CD4-positive, alpha-beta T cell (primary cell): ENCODE measurements around the gene NOPCHAP1. TPM values are rescaled to one million over a fixed set of nuclear protein-coding genes. Genes with fewer than 3 reads are reported as not detected.

ENCODE experiments used
- ATAC-seq: fragments of 200-7000 bp; cut with Tn5 transposase; one replicate; pipeline ENCODE4 v1.10.0; 2022; ENCODE audit warnings: mild to moderate bottlenecking; ENCODE audit not compliant: poor library complexity
- CTCF ChIA-PET: fragments of 350-600 bp; sonication (Branson Sonifier 250); formaldehyde crosslinking; loops from one replicate; lab custom pipeline; 2021; ENCODE audit warnings: antibody characterized with exemption, inconsistent platforms; lab: Charles Lee
- POLR2A ChIA-PET: fragments of 350-600 bp; sonication (Branson Sonifier 250); formaldehyde crosslinking; loops from one replicate; lab custom pipeline; 2021; ENCODE audit warnings: antibody characterized with exemption, inconsistent platforms; lab: Charles Lee
- DNase-seq, 14 experiments: peaks; one replicate each; pipeline ENCODE4 v3.0.0-alpha.2; 2013 to 2020; ENCODE audit warnings: mixed read lengths in 2 of 14
- H3K27ac ChIP-seq, 2 donors: one replicate each; pipeline versions ENCODE4 v1.5.1 to v1.7.0; 2013; ENCODE audit warnings: low read length in 2 of 2, low read depth in 1 of 2, mild to moderate bottlenecking in 1 of 2
- H3K27me3 ChIP-seq, 2 experiments: 1 replicate in 1 of 2; 2 replicates in 1 of 2; pipeline versions ENCODE4 v1.6.1 to v1.7.0; 2013; ENCODE audit warnings: low read length in 2 of 2, control low read depth in 1 of 2, mild to moderate bottlenecking in 1 of 2, moderate library complexity in 1 of 2; ENCODE audit not compliant: insufficient read depth in 2 of 2, control insufficient read depth in 1 of 2
- H3K36me3 ChIP-seq: one replicate; pipeline ENCODE4 v1.6.1; 2013; ENCODE audit warnings: low read length, control low read depth; ENCODE audit not compliant: insufficient read depth
- H3K4me1 ChIP-seq: one replicate; pipeline ENCODE4 v1.6.1; 2013; ENCODE audit warnings: low read length, control low read depth; ENCODE audit not compliant: insufficient read depth
- H3K4me3 ChIP-seq: one replicate; pipeline ENCODE4 v1.5.1; 2013; ENCODE audit warnings: mild to moderate bottlenecking, low read length, moderate library complexity
- H3K9me3 ChIP-seq, 2 experiments: 1 replicate in 1 of 2; 2 replicates in 1 of 2; pipeline versions ENCODE4 v1.6.1 to v1.7.0; 2013; ENCODE audit warnings: low read length in 2 of 2, mild to moderate bottlenecking in 2 of 2, control low read depth in 1 of 2, moderate library complexity in 1 of 2; ENCODE audit not compliant: control insufficient read depth in 1 of 2, insufficient read depth in 1 of 2
- H3K27ac Mint-ChIP-seq: one replicate; pipeline ENCODE4 v1.8.0; 2020; ENCODE audit warnings: mixed read lengths
- H3K27me3 Mint-ChIP-seq: one replicate; pipeline ENCODE4 v1.8.0; 2021; ENCODE audit warnings: mixed read lengths
- H3K36me3 Mint-ChIP-seq: one replicate; pipeline ENCODE4 v1.8.0; 2021; ENCODE audit warnings: low read depth, mixed read lengths
- H3K4me1 Mint-ChIP-seq: one replicate; pipeline ENCODE4 v1.8.0; 2021; ENCODE audit warnings: low read depth, mixed read lengths
- H3K4me3 Mint-ChIP-seq: one replicate; pipeline ENCODE4 v1.8.0; 2020; ENCODE audit warnings: mild to moderate bottlenecking, mixed read lengths
- H3K9me3 Mint-ChIP-seq: one replicate; pipeline ENCODE4 v1.8.0; 2020; ENCODE audit warnings: mixed read lengths
- CTCF ChIP-seq: fragments of 200-600 bp; IDR thresholded peaks from one replicate; pipeline ENCODE4 v1.8.0; 2022; ENCODE audit warnings: antibody characterized with exemption, mild to moderate bottlenecking
- intact Hi-C, 2 experiments: fragments of 100-400 bp; cut with DNase I in 1 of 2; cut with micrococcal nuclease in 1 of 2; formaldehyde crosslinking; loops; one replicate each; pipeline versions ENCODE4 v1.15.1 to v1.9.0; 2023 to 2025; cut with DNase I, micrococcal nuclease
- total RNA-seq, 174 experiments: library from RNA in 2 of 174; stranded (reverse) in 2 of 174; gene quantifications; one replicate each; pipeline ENCODE4 v1.2.3 and lab custom pipeline; 2021 to 2026

Gene NOPCHAP1
- total RNA-seq, 2 experiments from 2014 or later = 10.1 to 11.8 TPM

- H3K27ac Mint-ChIP-seq = no peak overlapping the region
- Histone ChIP-seq H3K36me3 (peaks cover 1% of the 10 kb centered on the region), H3K27ac (no peak overlapping the region), H3K4me3 (no peak overlapping the region), H3K27me3 (no peaks in the 10 kb centered on the region), H3K9me3 (no peaks in the 10 kb centered on the region), H3K4me1 (no peaks in the 10 kb centered on the region)
- H3K9me3 Mint-ChIP-seq = no peaks in the 10 kb centered on the region
- ATAC-seq = no peak
- ChIA-PET CTCF (no interaction called here), POLR2A (interaction anchor here (1.4 kb wide), 1 partner anchor 14 kb away, joined by 3 read pairs; no protein-coding TSS in a partner anchor)
- no peak for TF ChIP-seq CTCF
- H3K36me3 Mint-ChIP-seq = peaks cover 25% of the 10 kb centered on the region
- intact Hi-C loops = no loop called here
- H3K4me1 Mint-ChIP-seq = no peaks in the 10 kb centered on the region
- DNase-seq = no peak
- H3K27me3 Mint-ChIP-seq = no peaks in the 10 kb centered on the region
- H3K4me3 Mint-ChIP-seq = no peak overlapping the region
Measured at GRCh38 chr12:105018776-105019175, 32.7 kb downstream of the NOPCHAP1 start.

GRCh38 chr12:105020241-105020962, 34.3 kb downstream of the NOPCHAP1 start:
- Mint-ChIP-seq H3K4me3 (no peak overlapping the region), H3K27me3 (no peaks in the 10 kb centered on the region), H3K36me3 (peaks cover 15% of the 10 kb centered on the region), H3K9me3 (no peaks in the 10 kb centered on the region), H3K27ac (no peak overlapping the region), H3K4me1 (no peaks in the 10 kb centered on the region)
- DNase-seq (no peak), ATAC-seq (no peak)
- TF ChIP-seq CTCF = no peak
- Histone ChIP-seq H3K4me1 (no peaks in the 10 kb centered on the region), H3K9me3 (no peaks in the 10 kb centered on the region), H3K4me3 (no peak overlapping the region), H3K27me3 (no peaks in the 10 kb centered on the region), H3K27ac (no peak overlapping the region), H3K36me3 (no peaks in the 10 kb centered on the region)
- intact Hi-C loops = no loop called here
- POLR2A ChIA-PET = interaction anchor here (1.3 kb wide), 1 partner anchor 17 kb away, joined by 3 read pairs; no protein-coding TSS in a partner anchor
- CTCF ChIA-PET = no interaction called here

GRCh38 chr12:105024928-105025327, 38.8 kb downstream of the NOPCHAP1 start:
- Mint-ChIP-seq H3K4me3 (no peak overlapping the region), H3K9me3 (no peaks in the 10 kb centered on the region), H3K27ac (no peak overlapping the region), H3K4me1 (no peaks in the 10 kb centered on the region), H3K27me3 (no peaks in the 10 kb centered on the region), H3K36me3 (no peaks in the 10 kb centered on the region)
- ChIA-PET POLR2A (interaction anchor here (0.7 to 1.3 kb wide), 2 partner anchors 12 to 643 kb away, joined by 3 read pairs; no protein-coding TSS in a partner anchor), CTCF (no interaction called here)
- intact Hi-C loops = no loop called here
- ATAC-seq (no peak), DNase-seq (no peak)
- Histone ChIP-seq H3K36me3 (no peaks in the 10 kb centered on the region), H3K4me3 (no peak overlapping the region), H3K9me3 (no peaks in the 10 kb centered on the region), H3K27ac (no peak overlapping the region), H3K27me3 (no peaks in the 10 kb centered on the region), H3K4me1 (no peaks in the 10 kb centered on the region)
- TF ChIP-seq CTCF = no peak
